ENCODE data around the gene PAFAH1B1. TPM values are rescaled to one million over a fixed set of nuclear protein-coding genes. Genes with fewer than 3 reads are reported as not detected.

Gene PAFAH1B1
- total RNA-seq, 1 donor from 2014 or later = 130 TPM

- H3K4me1 Mint-ChIP-seq = peaks cover 30% of the 10 kb centered on the region
- H3K4me3 Mint-ChIP-seq = peak overlapping the region; percentile 78
- H3K27me3 Mint-ChIP-seq (ENCODE audit: low read depth) = no peaks in the 10 kb centered on the region
- H3K36me3 Mint-ChIP-seq (ENCODE audit: low read depth) = no peaks in the 10 kb centered on the region
- H3K9me3 Mint-ChIP-seq = no peaks in the 10 kb centered on the region
- TF ChIP-seq, protein P1, sequence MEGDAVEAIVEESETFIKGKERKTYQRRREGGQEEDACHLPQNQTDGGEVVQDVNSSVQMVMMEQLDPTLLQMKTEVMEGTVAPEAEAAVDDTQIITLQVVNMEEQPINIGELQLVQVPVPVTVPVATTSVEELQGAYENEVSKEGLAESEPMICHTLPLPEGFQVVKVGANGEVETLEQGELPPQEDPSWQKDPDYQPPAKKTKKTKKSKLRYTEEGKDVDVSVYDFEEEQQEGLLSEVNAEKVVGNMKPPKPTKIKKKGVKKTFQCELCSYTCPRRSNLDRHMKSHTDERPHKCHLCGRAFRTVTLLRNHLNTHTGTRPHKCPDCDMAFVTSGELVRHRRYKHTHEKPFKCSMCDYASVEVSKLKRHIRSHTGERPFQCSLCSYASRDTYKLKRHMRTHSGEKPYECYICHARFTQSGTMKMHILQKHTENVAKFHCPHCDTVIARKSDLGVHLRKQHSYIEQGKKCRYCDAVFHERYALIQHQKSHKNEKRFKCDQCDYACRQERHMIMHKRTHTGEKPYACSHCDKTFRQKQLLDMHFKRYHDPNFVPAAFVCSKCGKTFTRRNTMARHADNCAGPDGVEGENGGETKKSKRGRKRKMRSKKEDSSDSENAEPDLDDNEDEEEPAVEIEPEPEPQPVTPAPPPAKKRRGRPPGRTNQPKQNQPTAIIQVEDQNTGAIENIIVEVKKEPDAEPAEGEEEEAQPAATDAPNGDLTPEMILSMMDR (conservative IDR thresholded peaks at IDR 0.05) = no peak
- DNase-seq (ENCODE audit: low read depth, low spot score) = no peak
- no peak overlapping the region for H3K27ac Mint-ChIP-seq (ENCODE audit: unreplicated experiment)
These were observed 119.0 kb downstream of the PAFAH1B1 start for GRCh38 chr17:2712300-2713043.

DNA sequence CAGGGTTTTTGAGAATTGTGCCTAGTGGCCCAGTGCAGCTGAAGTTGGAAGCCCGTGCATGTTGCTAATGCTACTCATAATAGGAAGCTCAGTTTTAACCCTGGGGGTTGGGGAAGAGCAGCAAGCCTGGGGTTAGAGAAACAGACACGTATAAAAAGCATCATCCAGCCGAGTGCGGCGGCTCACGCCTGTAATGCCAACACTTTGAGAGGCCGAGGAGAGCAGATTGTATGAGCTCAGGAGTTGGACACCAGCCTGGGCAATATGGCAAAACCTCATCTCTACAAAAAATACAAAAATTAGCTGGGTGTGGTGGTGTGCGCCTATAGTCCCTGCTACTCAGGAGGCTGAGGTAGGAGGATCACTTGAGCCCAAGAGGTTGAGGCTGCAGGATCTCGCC is 120.4 kb downstream of the PAFAH1B1 start:
- no peaks in the 10 kb centered on the region for H3K36me3 Mint-ChIP-seq (ENCODE audit: low read depth)
- H3K4me3 Mint-ChIP-seq = peak overlapping the region; percentile 15
- H3K27me3 Mint-ChIP-seq (ENCODE audit: low read depth) = no peaks in the 10 kb centered on the region
- H3K9me3 Mint-ChIP-seq = no peaks in the 10 kb centered on the region
- TF ChIP-seq, protein P1 (conservative IDR thresholded peaks at IDR 0.05) = no peak
- H3K27ac Mint-ChIP-seq (ENCODE audit: unreplicated experiment) = no peak overlapping the region
- no peak for DNase-seq (ENCODE audit: low read depth, low spot score)
- H3K4me1 Mint-ChIP-seq = peaks cover 28% of the 10 kb centered on the region

DNA sequence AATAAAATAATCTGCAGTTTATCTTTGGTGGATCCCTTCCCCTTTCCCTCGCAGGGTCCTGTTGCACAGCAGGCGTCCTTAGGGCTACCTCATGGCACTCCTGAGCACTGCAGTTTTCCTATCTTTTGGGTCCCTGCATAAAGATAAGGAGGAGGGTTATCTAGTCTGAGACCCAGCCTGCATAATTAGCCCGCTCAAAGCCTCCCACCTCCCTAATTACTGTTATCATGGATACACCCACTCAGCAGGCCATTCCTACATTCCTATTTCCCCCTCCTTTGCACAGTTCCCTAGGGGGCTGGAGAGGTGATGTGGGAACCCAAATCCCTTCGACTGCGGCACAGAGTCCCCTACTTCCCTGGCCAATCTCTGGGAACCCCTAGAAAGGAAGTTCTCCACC is 123.2 kb downstream of the PAFAH1B1 start:
- Mint-ChIP-seq H3K36me3 (ENCODE audit: low read depth) (no peaks in the 10 kb centered on the region), H3K27me3 (ENCODE audit: low read depth) (peaks cover 17% of the 10 kb centered on the region), H3K4me1 (peaks cover 8% of the 10 kb centered on the region), H3K9me3 (no peaks in the 10 kb centered on the region), H3K4me3 (no peak overlapping the region), H3K27ac (ENCODE audit: unreplicated experiment) (no peak overlapping the region)
- TF ChIP-seq, protein P1 (conservative IDR thresholded peaks at IDR 0.05) = no peak
- DNase-seq (ENCODE audit: low read depth, low spot score) = no peak

DNA sequence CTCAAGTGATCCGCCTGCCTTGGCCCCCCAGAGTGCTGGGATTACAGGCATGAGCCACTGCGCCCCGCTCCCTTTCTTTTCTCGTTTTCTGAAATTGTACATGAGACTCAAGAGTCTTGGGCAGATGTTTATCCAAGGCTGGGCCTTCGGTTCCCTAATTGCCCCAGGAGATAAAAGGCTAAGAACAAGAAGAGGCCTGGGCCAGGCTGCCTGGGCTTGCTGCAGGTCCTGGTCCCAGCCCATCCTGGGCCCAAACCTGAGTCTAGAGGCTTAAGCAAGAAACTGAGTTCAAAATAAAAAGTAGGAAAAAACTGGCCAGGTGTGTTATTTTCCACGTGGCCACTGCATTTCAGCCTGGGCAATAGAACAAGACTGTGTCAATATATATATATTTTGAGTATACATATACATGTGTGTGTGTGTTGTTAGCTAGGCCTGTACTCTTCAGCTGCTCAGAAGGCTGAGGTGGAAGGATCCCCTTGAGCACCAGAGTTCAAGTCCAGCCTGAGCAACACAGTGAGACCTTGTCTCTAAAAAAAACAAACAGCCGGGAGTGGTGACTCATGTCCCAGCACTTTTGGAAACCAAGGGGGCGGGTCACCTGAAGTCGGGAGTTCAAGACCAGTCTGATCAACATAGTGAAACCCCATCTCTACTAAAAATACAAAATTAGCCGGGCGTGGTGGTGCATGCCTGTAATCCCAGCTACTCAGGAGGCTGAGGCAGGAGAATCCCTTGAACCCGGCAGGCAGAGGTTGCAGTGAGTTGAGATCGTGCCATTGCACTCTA is 124.9 kb downstream of the PAFAH1B1 start:
- DNase-seq (ENCODE audit: low read depth, low spot score) = no peak
- Mint-ChIP-seq H3K4me1 (no peaks in the 10 kb centered on the region), H3K9me3 (no peaks in the 10 kb centered on the region), H3K27me3 (ENCODE audit: low read depth) (peaks cover 34% of the 10 kb centered on the region), H3K27ac (ENCODE audit: unreplicated experiment) (no peak overlapping the region), H3K4me3 (no peak overlapping the region), H3K36me3 (ENCODE audit: low read depth) (no peaks in the 10 kb centered on the region)
- TF ChIP-seq, protein P1 (conservative IDR thresholded peaks at IDR 0.05) = no peak

DNA sequence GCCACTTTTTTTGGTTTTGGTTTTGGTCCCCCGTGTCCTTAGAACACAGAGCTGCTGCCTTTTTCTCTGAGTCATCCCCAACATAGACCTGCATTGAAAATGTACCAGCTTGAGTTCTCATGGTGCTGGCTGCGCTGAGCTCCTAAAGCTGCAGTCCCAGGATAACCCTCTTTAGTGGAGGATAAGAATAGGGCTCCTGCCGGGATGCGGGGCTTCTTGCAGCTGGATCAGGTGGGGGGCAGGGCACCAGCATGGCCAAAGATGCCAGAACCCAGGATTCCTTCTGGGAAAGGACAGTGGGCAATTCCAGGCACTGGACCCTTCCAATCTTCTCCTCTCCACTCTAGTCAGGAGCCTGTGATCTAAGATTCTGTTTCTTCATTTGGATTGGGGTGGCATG is 126.4 kb downstream of the PAFAH1B1 start:
- TF ChIP-seq, protein P1 (conservative IDR thresholded peaks at IDR 0.05) = no peak
- no peaks in the 10 kb centered on the region for H3K4me1 Mint-ChIP-seq
- no peaks in the 10 kb centered on the region for H3K36me3 Mint-ChIP-seq (ENCODE audit: low read depth)
- H3K4me3 Mint-ChIP-seq = peak overlapping the region; percentile 12
- no peak for DNase-seq (ENCODE audit: low read depth, low spot score)
- H3K27me3 Mint-ChIP-seq (ENCODE audit: low read depth) = peaks cover 43% of the 10 kb centered on the region
- no peaks in the 10 kb centered on the region for H3K9me3 Mint-ChIP-seq
- H3K27ac Mint-ChIP-seq (ENCODE audit: unreplicated experiment) = no peak overlapping the region

All from neural crest cell (in vitro differentiated cells).